ENCODE data around the gene IL1R2.
A peak's percentile ranks its signal among the peaks of the same experiment; 100 is the strongest.
"Not testable (repeated sequence)": the region's sequence is repeated elsewhere in the genome, so short reads cannot be mapped to it uniquely, and the experiment has no call there.

Gene IL1R2

DNA sequence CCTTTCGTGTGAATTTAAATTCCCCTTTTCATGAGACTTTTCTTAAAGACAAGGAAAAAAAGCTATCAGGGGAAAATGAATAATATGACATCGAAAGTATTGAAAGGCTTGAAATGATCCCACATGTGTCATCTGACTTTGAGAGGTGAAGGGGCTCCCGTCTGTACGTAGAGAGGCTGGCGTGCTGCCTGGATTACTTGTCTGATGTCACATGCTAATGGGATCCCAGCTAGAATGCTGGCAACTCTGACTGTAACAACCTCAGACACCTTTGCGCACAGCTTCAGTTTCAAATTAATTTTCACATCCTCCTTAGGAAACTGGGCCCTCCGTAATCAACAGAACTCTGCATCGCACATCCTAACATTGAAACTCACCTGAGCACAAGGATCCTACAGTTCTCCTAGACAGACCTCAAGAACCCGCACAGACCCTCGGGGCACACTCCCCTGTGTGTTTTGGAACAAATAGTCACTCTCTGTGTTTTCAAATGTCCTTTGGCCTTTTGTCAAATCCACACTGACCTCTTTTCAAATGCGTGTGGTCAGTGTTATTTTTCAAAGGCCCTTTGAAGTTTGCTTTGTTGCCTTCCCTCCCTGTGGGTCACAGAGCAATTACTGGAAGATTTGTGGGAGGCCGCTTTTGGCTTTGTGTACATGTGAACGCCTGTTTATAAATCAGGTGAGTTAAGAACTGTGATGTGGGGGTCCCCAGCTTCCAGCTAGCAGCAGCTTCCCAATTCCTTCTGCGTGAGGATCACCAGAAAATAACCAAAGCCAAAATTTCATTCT, 65.9 kb downstream of the IL1R2 start:
- intact Hi-C loops (cut with DNase I): no loop called here
- DNase-seq: peak in 1 of 10 donors; percentile 62

DNA sequence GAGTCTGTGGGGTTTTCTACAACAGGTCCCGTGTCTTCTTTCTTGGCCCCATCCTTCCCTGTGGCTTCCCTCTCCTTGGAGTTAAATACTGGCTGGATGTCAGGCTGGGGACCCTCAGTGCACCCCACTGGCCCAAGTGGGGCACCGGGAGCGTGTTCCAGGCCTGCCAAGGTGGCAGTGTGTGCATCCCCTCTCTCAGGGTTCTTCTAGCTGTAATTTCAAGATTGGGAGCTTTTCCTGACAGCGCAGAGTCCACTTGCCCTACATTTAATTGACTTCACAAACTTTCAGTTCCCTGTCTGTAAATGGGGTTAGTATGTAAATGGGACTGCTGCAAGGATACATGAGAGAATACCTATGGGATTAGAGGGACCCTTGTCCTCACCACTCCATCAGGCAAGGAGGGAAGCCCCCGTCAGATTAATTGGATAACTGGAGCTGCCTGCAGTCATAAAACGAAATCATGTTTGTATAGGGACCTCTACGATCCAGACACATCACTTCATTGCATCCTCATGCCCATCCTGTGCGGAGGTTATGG, 66.6 kb downstream of the IL1R2 start:
- intact Hi-C loops (cut with DNase I): no loop called here
- peak in 1 of 10 donors; percentile 41 for DNase-seq

DNA sequence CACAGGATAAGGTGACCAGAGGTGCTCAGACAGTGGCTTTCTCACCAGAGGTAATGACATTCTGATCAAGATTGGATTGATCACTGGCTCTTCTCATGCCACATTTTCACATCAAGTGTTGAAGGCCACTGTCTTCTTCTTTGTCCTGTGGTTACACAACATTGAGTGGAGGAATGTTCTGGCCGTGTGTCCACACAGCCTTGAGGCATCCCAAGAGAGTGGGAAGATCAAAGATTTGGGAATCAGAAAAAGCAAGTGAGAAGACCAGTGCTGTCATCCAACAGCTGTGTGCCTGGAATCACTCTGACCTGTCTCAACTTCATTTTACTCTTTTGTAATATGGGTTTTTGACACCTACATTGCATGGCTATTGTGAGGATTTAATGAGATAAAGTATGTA, 67.4 kb downstream of the IL1R2 start:
- intact Hi-C loops (cut with DNase I): no loop called here

DNA sequence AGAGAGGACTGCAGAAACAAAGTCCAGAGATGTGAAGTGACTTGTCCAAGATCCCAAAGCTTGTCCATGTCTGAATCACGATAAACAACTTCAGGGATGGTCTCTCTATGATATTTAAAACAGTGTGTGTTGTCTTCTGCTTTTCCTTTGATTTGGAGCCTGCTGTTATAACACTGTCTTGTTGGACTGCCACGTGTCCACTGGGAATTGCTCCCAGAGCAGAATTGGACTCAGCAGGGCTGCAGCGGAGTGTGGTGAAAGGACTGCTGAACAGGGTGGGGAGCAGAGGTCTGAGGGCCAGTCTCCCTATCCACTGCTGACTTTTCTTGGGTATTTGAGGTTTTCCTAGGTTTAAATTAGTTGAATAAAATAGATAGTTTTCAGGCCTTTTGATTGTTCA, 68.3 kb downstream of the IL1R2 start:
- intact Hi-C loops (cut with DNase I): no loop called here
- peak in 2 of 10 donors; percentile 21 to 61 for DNase-seq

More for the DNA sequence above, 67.4 kb downstream of the IL1R2 start:
- DNase-seq: peak in 1 of 10 donors; percentile 9

DNA sequence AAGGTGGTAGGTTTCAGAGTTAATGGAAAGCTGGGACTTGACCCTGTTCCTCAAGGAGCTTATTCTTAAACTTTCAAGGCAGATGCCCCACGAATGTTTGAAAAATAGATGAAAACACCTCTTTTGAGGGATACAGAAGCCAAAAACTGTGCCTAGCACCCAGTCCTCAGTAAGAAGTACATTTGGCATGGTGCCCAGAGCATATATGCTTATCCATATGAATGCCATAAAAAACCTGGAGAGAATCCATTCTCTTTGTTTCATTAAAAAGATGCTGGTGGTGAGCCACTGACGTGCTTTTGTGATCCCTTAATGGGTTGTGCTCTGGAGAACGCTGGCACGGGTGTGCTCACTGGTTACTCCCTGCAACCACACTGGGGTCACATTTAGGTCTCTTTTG, 69.0 kb downstream of the IL1R2 start:
- intact Hi-C loops (cut with DNase I): no loop called here
- DNase-seq: no peak

DNA sequence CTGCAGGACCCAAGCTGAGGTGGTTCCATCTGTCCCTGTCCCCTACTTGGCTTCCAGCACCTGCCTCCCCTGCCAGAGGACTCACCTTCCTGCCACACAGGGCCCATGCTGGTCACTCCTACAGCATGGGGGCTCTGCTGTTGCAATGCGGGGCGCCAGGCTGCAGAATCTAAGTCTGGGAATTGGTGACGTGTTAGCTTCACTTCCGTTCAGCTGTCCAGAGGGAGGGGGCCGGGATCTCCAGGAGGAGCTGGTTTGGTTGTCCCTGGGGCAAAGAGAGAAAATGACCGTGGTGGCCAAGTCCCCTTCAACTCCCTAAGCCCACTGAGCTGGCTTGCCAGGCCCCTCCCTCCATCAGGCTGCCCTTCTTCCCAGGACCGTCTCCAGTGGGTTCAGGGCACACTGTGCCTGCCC, 69.5 kb downstream of the IL1R2 start:
- intact Hi-C loops (cut with DNase I): no loop called here
- peak in 1 of 10 donors; percentile 50 for DNase-seq

DNA sequence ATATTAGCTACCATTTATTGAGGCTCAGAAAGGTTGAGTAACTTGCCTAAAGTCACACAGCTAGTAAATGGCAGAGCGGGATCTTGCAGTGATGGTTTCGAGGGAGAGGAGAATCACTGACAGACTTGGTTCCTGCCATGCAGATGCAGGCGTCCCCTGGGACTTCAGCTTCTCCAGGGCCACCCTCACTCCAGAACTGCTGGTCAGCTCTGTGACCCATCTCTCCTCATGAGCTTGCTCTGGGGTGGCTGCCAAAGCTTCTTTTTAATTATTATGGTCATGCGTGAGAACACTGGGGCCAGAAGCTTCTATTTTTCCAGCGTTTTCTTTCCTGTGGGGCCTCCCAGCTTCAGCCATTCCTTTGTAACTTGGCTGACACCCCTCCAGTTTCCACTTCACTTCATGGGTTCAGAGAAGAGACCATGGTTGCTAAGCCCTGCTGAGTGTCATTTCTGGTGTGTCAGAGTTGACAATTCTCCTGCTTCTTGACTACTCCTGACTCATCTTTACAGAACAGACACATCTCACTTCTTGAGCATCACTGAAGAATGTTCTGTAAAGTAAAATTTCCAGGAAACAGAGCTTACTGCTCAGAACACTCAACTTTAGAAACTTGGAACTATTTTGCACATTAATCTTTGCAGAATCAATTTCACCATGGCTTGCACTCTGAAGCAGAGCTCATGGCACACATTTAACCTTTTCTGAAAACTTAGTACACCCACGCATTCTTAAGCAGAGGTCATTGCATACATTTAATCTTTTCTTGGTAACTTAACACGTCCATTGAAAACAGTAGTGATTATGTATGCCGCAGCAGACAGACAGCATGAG, 70.4 kb downstream of the IL1R2 start:
- intact Hi-C loops (cut with DNase I): no loop called here
- DNase-seq: peak in 1 of 10 donors; percentile 51

DNA sequence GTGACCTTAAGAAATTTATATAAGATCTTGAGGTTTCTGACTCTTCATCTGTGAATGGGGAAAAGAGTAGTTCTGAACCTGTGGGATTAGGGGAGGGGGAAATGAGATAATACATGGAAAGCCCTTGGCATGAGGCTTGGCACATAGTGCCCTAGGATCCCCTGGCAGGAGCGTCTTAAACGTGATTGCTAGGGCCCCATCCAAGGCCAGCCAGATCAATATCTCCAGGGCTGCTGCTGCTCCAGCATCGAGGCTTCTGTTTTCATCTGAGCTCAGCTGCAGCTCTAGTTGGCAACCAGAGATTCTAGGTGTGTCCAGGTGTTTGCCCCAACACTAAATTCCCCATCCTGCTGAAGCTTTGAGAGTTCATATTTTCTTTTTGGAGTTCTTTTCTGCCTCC, 71.0 kb downstream of the IL1R2 start:
- intact Hi-C loops (cut with DNase I): no loop called here
- peak in 1 of 10 donors; percentile 45 for DNase-seq

DNA sequence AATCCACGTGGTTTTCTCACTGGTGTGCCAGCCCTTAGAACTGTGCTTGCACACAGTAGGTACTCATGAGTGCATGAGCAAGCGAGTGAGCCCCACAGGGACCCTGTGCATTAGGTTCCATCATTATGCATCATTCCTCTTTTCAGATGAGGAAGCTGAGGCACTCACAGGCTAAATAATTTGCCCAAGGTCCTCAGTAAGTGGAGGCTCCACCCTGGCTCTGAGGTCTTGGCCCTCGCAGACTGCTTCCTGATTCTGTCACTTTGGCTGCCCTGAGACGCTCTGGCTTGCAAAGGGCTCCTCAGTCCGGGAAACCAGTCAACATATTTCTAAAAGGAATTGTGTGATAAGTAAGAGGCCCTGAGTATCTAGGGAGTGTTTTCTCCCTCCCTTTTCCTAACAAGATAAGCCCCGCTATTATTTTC, 71.7 kb downstream of the IL1R2 start:
- intact Hi-C loops (cut with DNase I): no loop called here
- DNase-seq: no peak

DNA sequence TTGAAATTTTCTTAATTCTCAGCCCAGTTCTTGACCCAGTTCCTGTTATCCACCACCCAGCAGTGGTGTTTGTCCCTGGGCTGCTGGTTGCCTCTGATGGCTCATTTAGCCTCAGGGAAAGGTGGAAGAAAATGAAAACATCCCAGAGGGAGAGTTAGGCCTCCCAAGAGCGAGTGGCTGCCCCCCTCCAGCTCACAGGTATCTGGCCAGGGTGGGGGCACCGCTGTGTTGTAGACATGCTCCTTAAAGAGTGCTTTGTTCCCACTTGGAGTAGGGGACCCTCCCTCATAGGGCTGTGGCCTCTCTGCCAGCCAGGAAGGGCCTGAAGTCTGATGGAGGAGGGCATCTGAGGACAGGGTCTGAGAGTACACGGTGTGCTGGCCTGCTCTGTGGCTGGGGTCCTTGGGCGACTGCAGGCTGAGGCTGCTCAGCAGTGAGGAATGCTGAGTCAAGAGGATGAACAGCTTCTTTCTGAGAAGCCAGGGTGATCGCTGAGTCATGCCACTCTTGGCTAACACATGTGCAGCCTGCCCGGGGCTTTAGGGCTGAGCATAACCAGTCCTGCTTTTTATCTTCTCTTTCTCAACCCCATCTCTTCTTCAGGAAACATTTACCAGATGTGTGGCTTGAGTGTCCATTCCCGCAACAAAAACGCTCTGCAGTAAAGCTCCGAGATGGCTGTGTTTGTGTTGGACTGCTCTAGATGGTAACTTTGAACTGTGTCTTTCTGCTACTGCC, 72.3 kb downstream of the IL1R2 start:
- intact Hi-C loops (cut with DNase I): no loop called here
- DNase-seq: peak in 7 of 10 donors; percentile 28 to 90 (median 34)

DNA sequence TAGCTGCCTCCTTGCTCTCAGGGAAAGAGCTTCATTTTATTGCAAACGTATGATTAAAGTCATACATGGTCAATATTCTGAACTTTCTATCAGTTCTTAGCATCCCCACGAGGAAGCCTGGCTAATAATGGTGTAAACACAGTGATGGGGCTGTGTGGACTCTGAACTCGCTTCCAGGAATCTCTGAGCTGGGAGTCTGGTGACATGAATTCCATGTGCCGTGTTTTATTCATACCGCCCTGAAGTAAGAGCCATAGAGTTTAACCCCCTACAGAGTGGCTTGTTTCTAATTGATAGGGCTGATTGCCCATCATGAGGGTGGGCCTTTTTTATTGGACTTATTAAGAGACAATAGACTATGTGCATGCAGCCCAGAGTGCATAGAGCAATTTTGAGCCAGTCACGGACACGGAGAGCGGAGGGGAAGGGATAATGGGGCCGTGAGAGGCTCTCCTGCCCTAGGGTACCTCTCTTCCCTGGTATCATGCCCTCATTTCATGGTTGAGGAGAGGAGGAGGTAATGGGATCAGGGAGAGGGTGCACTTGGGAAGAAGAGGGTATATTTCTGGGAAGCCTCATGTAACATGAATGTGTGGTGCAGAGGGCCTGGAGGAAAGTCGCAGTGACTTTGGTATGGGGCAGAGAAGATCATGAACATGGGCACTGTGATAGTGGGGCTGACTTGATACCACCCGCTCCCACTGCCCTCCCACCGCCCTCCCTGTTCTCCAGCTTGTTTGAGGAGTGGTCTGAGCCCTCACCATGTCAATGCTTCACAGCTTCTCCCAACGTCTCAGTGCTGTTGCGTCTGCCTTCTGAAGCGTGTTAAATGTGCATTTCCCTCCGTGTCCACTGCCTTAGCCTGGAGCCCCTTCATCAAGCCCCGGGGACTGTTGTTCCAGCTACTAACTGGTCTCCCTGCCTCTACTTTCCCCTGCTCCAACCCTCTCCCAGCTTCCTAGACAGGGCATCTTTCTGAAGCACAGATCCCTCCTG, 73.2 kb downstream of the IL1R2 start:
- intact Hi-C loops (cut with DNase I): no loop called here
- DNase-seq: no peak

DNA sequence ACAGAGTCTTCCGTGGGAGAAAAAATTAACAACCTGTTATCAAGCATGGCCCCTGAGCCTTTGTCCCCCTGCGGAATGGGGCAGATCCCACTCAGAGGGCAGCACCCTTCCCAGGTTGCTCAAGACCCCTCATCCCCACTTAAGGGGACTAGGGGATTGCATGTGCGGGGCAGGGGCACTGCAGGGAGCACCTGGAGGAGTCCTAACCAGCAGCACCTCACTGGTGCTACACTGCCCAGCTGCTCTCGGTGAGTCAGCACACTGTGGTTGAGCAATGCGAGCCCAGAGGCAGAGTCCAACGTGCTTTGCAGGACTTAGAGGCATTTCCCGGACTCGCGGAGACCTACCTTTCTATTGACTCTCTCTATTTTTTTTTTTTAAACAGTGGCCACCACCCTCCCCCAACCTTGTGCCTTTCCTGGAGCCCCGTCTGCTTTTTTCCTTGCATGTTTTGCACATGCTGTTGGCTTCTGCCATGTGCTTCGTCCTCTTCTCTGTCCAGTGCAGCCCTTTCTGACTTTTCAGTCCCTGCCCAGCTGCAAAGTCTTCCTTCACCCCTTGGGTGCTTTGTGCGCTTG, 74.0 kb downstream of the IL1R2 start:
- DNase-seq: no peak
- intact Hi-C loops (cut with DNase I): no loop called here

DNA sequence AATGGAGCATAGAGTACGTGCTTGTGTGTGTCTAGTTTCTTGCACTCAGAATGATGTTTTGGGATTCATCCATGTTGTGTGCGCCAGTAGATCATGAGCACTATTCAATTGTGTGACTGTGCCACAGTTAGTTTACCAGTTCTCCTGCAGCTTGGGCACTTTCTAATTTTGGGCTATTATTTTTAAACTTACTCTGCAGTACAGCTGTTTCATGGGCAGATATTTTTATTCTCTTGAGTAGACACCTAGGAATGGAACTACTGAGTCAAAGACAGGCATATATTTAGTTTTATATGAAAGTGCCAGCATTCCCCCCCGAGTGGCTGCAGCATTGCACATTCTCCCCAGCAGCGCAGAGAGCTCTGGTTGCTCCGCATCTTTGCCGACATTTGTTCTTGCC, 74.8 kb downstream of the IL1R2 start:
- intact Hi-C loops (cut with DNase I): no loop called here

DNA sequence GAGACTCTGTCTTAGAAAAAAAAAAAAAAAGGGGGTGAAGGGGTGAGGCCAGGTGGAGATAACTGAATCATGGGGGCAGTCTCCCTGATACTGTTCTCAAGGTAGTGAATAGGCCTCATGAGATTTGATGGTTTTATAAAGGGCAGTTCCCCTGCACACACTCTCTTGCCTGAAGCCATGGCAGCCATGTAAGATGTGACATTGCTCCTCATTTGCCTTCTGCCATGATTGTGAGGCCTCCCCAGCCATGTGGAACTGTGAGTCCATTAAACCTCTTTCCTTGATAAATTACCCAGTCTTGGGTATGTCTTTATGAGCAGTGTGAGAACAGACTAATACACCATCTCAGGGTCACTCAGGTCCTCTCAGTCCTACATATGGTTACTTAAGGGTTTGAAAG, 76.4 kb downstream of the IL1R2 start:
- DNase-seq; intact Hi-C loops (cut with DNase I): not testable (repeated sequence)

More for the DNA sequence above, 74.8 kb downstream of the IL1R2 start:
- no peak for DNase-seq

DNA sequence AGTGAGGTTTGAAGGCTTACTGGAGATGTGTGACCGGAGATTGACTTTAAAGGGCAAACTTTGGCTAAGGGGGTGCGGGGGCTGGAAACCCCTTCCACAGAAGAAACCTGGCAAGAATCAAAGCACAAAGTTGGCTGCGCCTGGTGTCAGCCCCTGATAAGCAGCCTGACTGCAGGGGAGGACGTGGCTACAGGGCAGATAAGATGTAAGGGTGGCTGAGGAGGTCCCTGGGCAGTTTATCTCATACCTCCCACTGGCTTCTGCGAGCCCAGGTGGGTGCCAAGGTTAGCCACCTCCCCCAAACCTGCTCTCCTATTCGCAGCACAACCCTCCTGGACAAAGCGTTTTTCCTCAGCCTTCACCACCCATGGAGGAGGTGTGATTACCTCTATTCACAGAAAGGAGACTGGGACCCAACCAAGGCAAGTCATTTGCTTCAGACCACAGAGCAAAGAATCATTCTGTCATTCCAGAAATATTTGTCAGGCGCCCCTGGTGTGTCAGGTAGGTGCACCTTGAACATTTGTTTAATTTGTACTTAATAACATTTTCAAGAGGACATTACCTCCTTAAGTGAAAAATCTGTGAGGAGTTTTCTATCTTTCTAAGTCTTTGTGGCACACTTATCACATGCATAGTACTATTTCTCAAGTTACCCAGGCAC, 77.7 kb downstream of the IL1R2 start:
- DNase-seq: no peak
- intact Hi-C loops (cut with DNase I): no loop called here

DNA sequence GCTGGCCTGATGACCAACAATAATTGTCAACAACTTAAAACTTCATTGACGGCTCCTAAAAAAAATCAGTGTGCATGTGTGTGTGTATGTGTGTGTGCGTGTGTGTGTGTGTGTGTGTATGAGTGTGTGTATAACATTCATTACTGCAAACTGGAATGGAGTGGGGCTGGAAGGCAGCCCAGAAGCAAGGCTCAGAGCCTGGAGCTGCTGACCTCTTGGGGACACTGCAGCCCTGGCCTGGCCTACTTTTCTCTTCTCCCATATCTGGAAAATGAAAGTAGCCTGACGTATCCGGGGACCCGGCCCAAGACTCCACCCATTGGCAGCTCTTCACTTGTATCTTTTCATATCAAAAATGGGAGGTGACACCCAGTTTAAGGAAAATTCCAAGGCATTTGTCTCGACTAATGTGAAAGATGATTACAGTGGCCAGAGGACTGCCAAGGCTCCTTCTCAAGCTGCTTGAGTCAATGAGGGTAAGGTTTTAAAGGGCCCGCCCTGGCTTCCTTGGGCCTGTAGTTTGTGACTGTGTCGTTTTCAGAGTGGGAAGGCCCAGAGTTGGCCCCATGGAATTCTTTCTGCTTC, 78.4 kb downstream of the IL1R2 start:
- intact Hi-C loops (cut with DNase I): no loop called here
- no peak for DNase-seq

DNA sequence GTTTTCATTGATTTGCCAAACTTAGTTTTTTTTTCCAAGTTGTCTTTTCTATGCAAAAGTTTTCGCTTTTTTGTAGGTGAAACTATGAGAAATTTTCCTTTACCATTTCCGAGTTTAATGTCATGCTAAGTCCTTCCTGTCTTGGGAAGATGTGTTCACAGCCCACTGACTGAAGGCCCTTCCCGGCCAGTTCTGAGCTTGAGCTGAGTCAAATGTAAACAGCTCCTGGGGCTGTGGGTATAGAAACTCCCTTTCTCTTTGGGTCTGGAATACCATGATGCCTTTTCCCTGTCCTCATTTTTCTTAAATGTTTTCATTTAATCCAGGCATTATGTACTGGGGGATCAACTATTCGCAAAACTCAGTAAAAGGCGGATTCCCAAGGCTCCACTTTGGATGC, 81.0 kb downstream of the IL1R2 start:
- DNase-seq: no peak

DNA sequence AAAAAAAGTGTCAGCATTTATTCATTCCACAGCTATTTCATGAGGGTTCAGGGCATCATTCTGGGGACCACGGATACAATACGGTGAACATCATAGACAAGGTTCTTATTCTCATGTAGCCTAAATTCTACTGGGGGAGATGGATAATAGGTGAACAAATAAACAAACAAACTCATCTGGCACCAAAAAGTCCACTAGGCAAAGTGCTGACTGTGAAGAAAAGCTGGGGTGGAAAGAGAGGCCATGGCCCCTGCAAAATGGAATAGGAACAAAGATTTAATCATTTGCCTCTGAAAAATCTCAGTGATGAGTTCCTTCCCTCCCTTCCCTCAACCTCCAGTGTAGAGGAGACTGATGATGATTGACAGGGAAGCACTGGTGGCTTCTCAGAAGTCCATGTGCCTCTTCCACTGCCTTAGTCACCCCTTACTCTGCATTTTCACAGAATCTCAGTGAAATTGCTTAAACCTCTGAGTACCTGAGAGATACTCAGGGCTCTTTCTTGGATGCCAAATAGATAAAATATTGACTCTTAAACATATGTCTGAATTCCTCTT, 81.5 kb downstream of the IL1R2 start:
- DNase-seq: no peak
- intact Hi-C loops (cut with DNase I): no loop called here

More for the DNA sequence above, 81.0 kb downstream of the IL1R2 start:
- intact Hi-C loops (cut with DNase I): no loop called here

Measured in posterior cingulate gyrus (tissue), 11 donors.